NB4 (cell line): ENCODE data around the gene JOSD1.
A peak's percentile ranks its signal among the peaks of the same experiment; 100 is the strongest.

Experiments
- DNase-seq: peaks from one replicate; pipeline ENCODE4 v3.0.0; 2010; ENCODE audit warnings: low read depth
- H3K4me3 ChIP-seq: one replicate; pipeline ENCODE4 v1.5.1; 2011; ENCODE audit warnings: mild to moderate bottlenecking, low read depth, low read length, moderate library complexity
- CTCF ChIP-seq: IDR thresholded peaks from one replicate; pipeline ENCODE4 v1.5.1; 2012; ENCODE audit warnings: low read depth, low read length
- MAX ChIP-seq: IDR thresholded peaks from 2 replicates; pipeline ENCODE4 v1.6.1; 2011; ENCODE audit warnings: low read depth, low read length
- MYC ChIP-seq: IDR thresholded peaks from 2 replicates; pipeline ENCODE4 v1.6.1; 2011; ENCODE audit warnings: low read depth, low read length
- POLR2A ChIP-seq: IDR thresholded peaks from 2 replicates; pipeline ENCODE4 v1.6.1; 2011; ENCODE audit warnings: mild to moderate bottlenecking; ENCODE audit not compliant: insufficient read length; ENCODE audit errors: extremely low read depth

JOSD1 gene

GRCh38 chr22:38717244-38717643 is 16.5 kb upstream of the JOSD1 start:
- no peak overlapping the region for H3K4me3 ChIP-seq
- DNase-seq: no peak
- no peak for TF ChIP-seq POLR2A
- no peak for TF ChIP-seq MYC
- TF ChIP-seq CTCF: no peak
- TF ChIP-seq MAX: no peak

- no peak for TF ChIP-seq MYC
- H3K4me3 ChIP-seq: no peak overlapping the region
- DNase-seq: peak; percentile 28
These were observed 16.1 kb upstream of the JOSD1 start for GRCh38 chr22:38716826-38717225.

GRCh38 chr22:38716271-38716670 is 15.5 kb upstream of the JOSD1 start:
- H3K4me3 ChIP-seq: no peak overlapping the region
- TF ChIP-seq POLR2A (no peak), MAX (no peak), CTCF (no peak), MYC (no peak)
- DNase-seq: no peak

- DNase-seq: no peak
- no peak for TF ChIP-seq MYC
- H3K4me3 ChIP-seq: no peak overlapping the region
These were observed 15.1 kb upstream of the JOSD1 start for GRCh38 chr22:38715852-38716251.

GRCh38 chr22:38715176-38715764 is 14.5 kb upstream of the JOSD1 start:
- no peak for DNase-seq
- TF ChIP-seq CTCF (no peak), MYC (no peak), MAX (no peak), POLR2A (no peak)
- no peak overlapping the region for H3K4me3 ChIP-seq

- TF ChIP-seq CTCF: no peak
- no peak for DNase-seq
- H3K4me3 ChIP-seq: no peak overlapping the region
These were observed 13.2 kb upstream of the JOSD1 start for GRCh38 chr22:38713921-38714320.

GRCh38 chr22:38712486-38713207 is 11.9 kb upstream of the JOSD1 start:
- no peak overlapping the region for H3K4me3 ChIP-seq
- TF ChIP-seq CTCF: no peak
- no peak for TF ChIP-seq MYC
- no peak for TF ChIP-seq POLR2A
- no peak for DNase-seq
